Measurements from ENCODE around the gene HUS1B.
"Not testable (repeated sequence)": the region's sequence is repeated elsewhere in the genome, so short reads cannot be mapped to it uniquely, and the experiment has no call there.

Gene HUS1B

GRCh38 chr6:677919-678318 lies 21.0 kb upstream of the HUS1B start:
- Histone ChIP-seq H3K27ac (no peak overlapping the region), H3K4me3 (ENCODE audit: low read depth, low read length) (no peak overlapping the region), H3K9me3 (ENCODE audit: severe bottlenecking) (no peaks in the 10 kb centered on the region), H3K36me3 (0 out of 2 replicates have a peak, but pooled peaks cover 2% of the 10 kb centered on the region), H3K27me3 (ENCODE audit: insufficient read depth, low read depth, severe bottlenecking) (no peaks in the 10 kb centered on the region)
- no peak for DNase-seq
- no peak for TF ChIP-seq CTCF (IDR thresholded peaks at IDR 0.05; ENCODE audit: low read depth, low read length)

GRCh38 chr6:674956-675355 lies 18.1 kb upstream of the HUS1B start:
- no peak overlapping the region for H3K4me3 ChIP-seq (ENCODE audit: low read depth, low read length)
- 0 out of 2 replicates have a peak, but pooled peaks cover 2% of the 10 kb centered on the region for H3K36me3 ChIP-seq
- TF ChIP-seq CTCF (IDR thresholded peaks at IDR 0.05; ENCODE audit: low read depth, low read length), result no peak
- DNase-seq, result no peak
- no peak overlapping the region for H3K27ac ChIP-seq
- peaks cover 4% of the 10 kb centered on the region for H3K9me3 ChIP-seq (ENCODE audit: severe bottlenecking)
- no peaks in the 10 kb centered on the region for H3K27me3 ChIP-seq (ENCODE audit: insufficient read depth, low read depth, severe bottlenecking)

- no peak overlapping the region for H3K27ac ChIP-seq
- no peak for TF ChIP-seq CTCF (IDR thresholded peaks at IDR 0.05; ENCODE audit: low read depth, low read length)
- H3K4me3 ChIP-seq (ENCODE audit: low read depth, low read length), result no peak overlapping the region
- no peaks in the 10 kb centered on the region for H3K27me3 ChIP-seq (ENCODE audit: insufficient read depth, low read depth, severe bottlenecking)
- H3K9me3 ChIP-seq (ENCODE audit: severe bottlenecking), result peaks cover 4% of the 10 kb centered on the region
- 0 out of 2 replicates have a peak, but pooled peaks cover 2% of the 10 kb centered on the region for H3K36me3 ChIP-seq
- no peak for DNase-seq
Observed at GRCh38 chr6:674406-674805, 17.5 kb upstream of the HUS1B start.

- no peak for TF ChIP-seq CTCF (IDR thresholded peaks at IDR 0.05; ENCODE audit: low read depth, low read length)
- Histone ChIP-seq H3K27me3 (ENCODE audit: insufficient read depth, low read depth, severe bottlenecking) (no peaks in the 10 kb centered on the region), H3K9me3 (ENCODE audit: severe bottlenecking) (no peaks in the 10 kb centered on the region), H3K4me3 (ENCODE audit: low read depth, low read length) (no peak overlapping the region), H3K36me3 (no peaks in the 10 kb centered on the region), H3K27ac (no peak overlapping the region)
- DNase-seq, result no peak
Observed at GRCh38 chr6:667253-667927, 10.5 kb upstream of the HUS1B start.

GRCh38 chr6:665403-666267 lies 8.7 kb upstream of the HUS1B start:
- DNase-seq, result no peak
- Histone ChIP-seq H3K4me3 (ENCODE audit: low read depth, low read length) (no peak overlapping the region), H3K27me3 (ENCODE audit: insufficient read depth, low read depth, severe bottlenecking) (no peaks in the 10 kb centered on the region), H3K9me3 (ENCODE audit: severe bottlenecking) (no peaks in the 10 kb centered on the region), H3K36me3 (no peaks in the 10 kb centered on the region), H3K27ac (no peak overlapping the region)
- TF ChIP-seq CTCF (IDR thresholded peaks at IDR 0.05; ENCODE audit: low read depth, low read length), result no peak

GRCh38 chr6:663788-664187 lies 6.9 kb upstream of the HUS1B start:
- DNase-seq; H3K4me3 ChIP-seq (ENCODE audit: low read depth, low read length); H3K9me3 ChIP-seq (ENCODE audit: severe bottlenecking); H3K27me3 ChIP-seq (ENCODE audit: insufficient read depth, low read depth, severe bottlenecking); H3K36me3 ChIP-seq; H3K27ac ChIP-seq: not testable (repeated sequence)

Data from WERI-Rb-1 (cell line).